WTC11 (cell line): Measurements from ENCODE around the gene GPR176. TPM values are rescaled to one million over a fixed set of nuclear protein-coding genes. Genes with fewer than 3 reads are reported as not detected.

Experiments used
- ATAC-seq: fragments of 200-7000 bp; cut with Tn5 transposase; 2 replicates; pipeline ENCODE4 v1.10.0; 2021; ENCODE audit warnings: mild to moderate bottlenecking, moderate library complexity
- CTCF ChIA-PET: fragments of 300-600 bp; sonication (Branson Sonifier 250); formaldehyde crosslinking; loops from one replicate; lab custom pipeline; 2021; ENCODE audit warnings: antibody characterized with exemption; lab: Charles Lee
- POLR2A ChIA-PET: fragments of 350-600 bp; sonication (Branson Sonifier 250); formaldehyde crosslinking; loops from one replicate; lab custom pipeline; 2021; ENCODE audit warnings: antibody characterized with exemption; lab: Charles Lee
- DNase-seq: peaks from one replicate; pipeline ENCODE4 v3.0.0; 2021; ENCODE audit warnings: low spot score
- H3K27ac Mint-ChIP-seq: 2 replicates; pipeline ENCODE4 v1.8.0; 2021; ENCODE audit warnings: mixed read lengths
- H3K27me3 Mint-ChIP-seq: 2 replicates; pipeline ENCODE4 v1.8.0; 2021; ENCODE audit warnings: low read depth, mild to moderate bottlenecking, moderate library complexity, mixed read lengths
- H3K36me3 Mint-ChIP-seq: 2 replicates; pipeline ENCODE4 v1.8.0; 2021; ENCODE audit warnings: mixed read lengths
- H3K4me1 Mint-ChIP-seq: 2 replicates; pipeline ENCODE4 v1.8.0; 2022; ENCODE audit warnings: mixed read lengths
- H3K4me3 Mint-ChIP-seq: 2 replicates; pipeline ENCODE4 v1.8.0; 2021; ENCODE audit warnings: mild to moderate bottlenecking, moderate library complexity, mixed read lengths
- H3K9me3 Mint-ChIP-seq: 2 replicates; pipeline ENCODE4 v1.8.0; 2021; ENCODE audit warnings: mixed read lengths
- ATF1 ChIP-seq: sonication (generic); formaldehyde crosslinking; IDR thresholded peaks from 2 replicates; pipeline ENCODE4 v1.8.1; 2023; ENCODE audit warnings: mild to moderate bottlenecking, moderate library complexity, missing genetic modification reagents
- CREM ChIP-seq: sonication (generic); formaldehyde crosslinking; IDR thresholded peaks from 2 replicates; pipeline ENCODE4 v1.8.1; 2022; ENCODE audit warnings: mild to moderate bottlenecking, missing genetic modification reagents, moderate library complexity
- ESRRA ChIP-seq: sonication (generic); formaldehyde crosslinking; IDR thresholded peaks from 2 replicates; pipeline ENCODE4 v1.8.1; 2022; ENCODE audit warnings: mild to moderate bottlenecking, missing genetic modification reagents, borderline replicate concordance
- GTF2I ChIP-seq: fragments of 250-450 bp; sonication (Bioruptor Pico); conservative IDR thresholded peaks from 2 replicates; pipeline ENCODE4 v1.4.0; 2021; ENCODE audit warnings: mild to moderate bottlenecking
- IRF2 ChIP-seq: sonication (generic); formaldehyde crosslinking; IDR thresholded peaks from 2 replicates; pipeline ENCODE4 v1.8.0; 2022; ENCODE audit warnings: low read depth, missing genetic modification reagents, borderline replicate concordance
- PRDM15 ChIP-seq: sonication (generic); formaldehyde crosslinking; IDR thresholded peaks from 2 replicates; pipeline ENCODE4 v1.8.0; 2022; ENCODE audit warnings: missing genetic modification reagents
- PRRX2 ChIP-seq: fragments of 250-450 bp; sonication (Bioruptor Pico); IDR thresholded peaks from 2 replicates; pipeline ENCODE4 v1.8.0; 2021; ENCODE audit warnings: mild to moderate bottlenecking
- RELA ChIP-seq: sonication (generic); formaldehyde crosslinking; IDR thresholded peaks from 2 replicates; pipeline ENCODE4 v1.8.1; 2022; ENCODE audit warnings: missing genetic modification reagents, mild to moderate bottlenecking, borderline replicate concordance
- SMAD3 ChIP-seq: sonication (generic); formaldehyde crosslinking; IDR thresholded peaks from 2 replicates; pipeline ENCODE4 v1.8.0; 2022; ENCODE audit warnings: missing genetic modification reagents, mild to moderate bottlenecking, borderline replicate concordance
- ZBTB21 ChIP-seq: sonication (generic); formaldehyde crosslinking; IDR thresholded peaks from 2 replicates; pipeline ENCODE4 v1.8.1; 2023; ENCODE audit warnings: mild to moderate bottlenecking, missing genetic modification reagents, borderline replicate concordance
- ZMAT4 ChIP-seq: fragments of 250-450 bp; sonication (Bioruptor Pico); IDR thresholded peaks from 2 replicates; pipeline ENCODE4 v1.9.0; 2021; ENCODE audit warnings: mild to moderate bottlenecking
- ZNF138 ChIP-seq: sonication (generic); formaldehyde crosslinking; conservative IDR thresholded peaks from 2 replicates; pipeline ENCODE4 v1.8.1; 2022; ENCODE audit warnings: mild to moderate bottlenecking, moderate library complexity, missing genetic modification reagents
- ZNF219 ChIP-seq: sonication (generic); formaldehyde crosslinking; IDR thresholded peaks from 2 replicates; pipeline ENCODE4 v1.8.0; 2023; ENCODE audit warnings: missing genetic modification reagents, mild to moderate bottlenecking, borderline replicate concordance
- ZNF232 ChIP-seq: sonication (generic); formaldehyde crosslinking; IDR thresholded peaks from 2 replicates; pipeline ENCODE4 v1.8.0; 2022; ENCODE audit warnings: mild to moderate bottlenecking, missing genetic modification reagents
- ZNF671 ChIP-seq: fragments of 250-450 bp; sonication (Bioruptor Pico); IDR thresholded peaks from 2 replicates; pipeline ENCODE4 v1.8.0; 2021; ENCODE audit warnings: mild to moderate bottlenecking
- total RNA-seq: library from RNA; stranded (reverse); gene quantifications from 3 replicates; pipeline ENCODE4 v1.2.3, GENCODE V29; 2021
- TF ChIP-seq, protein P1 (sequence below): sonication (generic); formaldehyde crosslinking; conservative IDR thresholded peaks from 2 replicates; pipeline ENCODE4 v1.8.1; 2022; ENCODE audit warnings: mild to moderate bottlenecking, missing genetic modification reagents
- TF ChIP-seq, protein P2 (sequence below): fragments of 250-450 bp; sonication (Bioruptor Pico); IDR thresholded peaks from 2 replicates; pipeline ENCODE4 v1.9.0; 2021; ENCODE audit warnings: mild to moderate bottlenecking, borderline replicate concordance
- TF ChIP-seq, protein P3 (sequence below): fragments of 250-450 bp; sonication (Bioruptor Pico); conservative IDR thresholded peaks from 2 replicates; pipeline ENCODE4 v1.9.0; 2021; ENCODE audit warnings: mild to moderate bottlenecking

GPR176 gene
- total RNA-seq, 1 experiment from 2014 or later, result 117 TPM

DNA sequence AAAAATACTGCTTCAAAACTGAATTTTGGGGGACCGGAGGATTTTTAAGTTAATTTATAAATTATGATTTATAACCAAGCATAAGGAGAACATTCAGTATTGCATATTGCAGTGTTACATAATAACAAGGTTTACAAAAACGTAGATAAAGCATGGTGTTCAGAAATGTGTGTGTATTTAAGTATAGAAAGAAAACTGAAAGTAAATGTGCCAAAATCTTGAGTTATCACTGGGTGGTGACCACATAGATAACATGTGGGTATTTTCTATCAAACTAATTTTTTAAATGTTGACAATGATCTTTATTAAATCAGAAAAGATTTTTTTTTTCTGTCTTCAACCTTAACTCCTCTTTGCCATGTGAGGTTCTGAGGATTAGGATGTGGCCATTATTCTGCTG, 46.5 kb upstream of the GPR176 start:
- CTCF ChIA-PET, result no interaction called here
- H3K4me1 Mint-ChIP-seq, result no peaks in the 10 kb centered on the region
- POLR2A ChIA-PET, result interaction anchor here (0.6 kb wide), 1 partner anchor 226 kb away, joined by 3 read pairs; no protein-coding TSS in a partner anchor
- peaks cover 56% of the 10 kb centered on the region for H3K36me3 Mint-ChIP-seq
- DNase-seq (no peak), ATAC-seq (no peak)
- no peak overlapping the region for H3K4me3 Mint-ChIP-seq
- no peaks in the 10 kb centered on the region for H3K27me3 Mint-ChIP-seq
- no peak for TF ChIP-seq RELA (CRISPR knock-in tag)
- no peak for TF ChIP-seq ZNF232 (CRISPR knock-in tag)
- H3K27ac Mint-ChIP-seq, result no peak overlapping the region
- H3K9me3 Mint-ChIP-seq, result no peaks in the 10 kb centered on the region

- H3K27me3 Mint-ChIP-seq, result no peaks in the 10 kb centered on the region
- POLR2A ChIA-PET, result no interaction called here
- CTCF ChIA-PET, result no interaction called here
Measured at GRCh38 chr15:39963786-39964185, 43.7 kb upstream of the GPR176 start.

DNA sequence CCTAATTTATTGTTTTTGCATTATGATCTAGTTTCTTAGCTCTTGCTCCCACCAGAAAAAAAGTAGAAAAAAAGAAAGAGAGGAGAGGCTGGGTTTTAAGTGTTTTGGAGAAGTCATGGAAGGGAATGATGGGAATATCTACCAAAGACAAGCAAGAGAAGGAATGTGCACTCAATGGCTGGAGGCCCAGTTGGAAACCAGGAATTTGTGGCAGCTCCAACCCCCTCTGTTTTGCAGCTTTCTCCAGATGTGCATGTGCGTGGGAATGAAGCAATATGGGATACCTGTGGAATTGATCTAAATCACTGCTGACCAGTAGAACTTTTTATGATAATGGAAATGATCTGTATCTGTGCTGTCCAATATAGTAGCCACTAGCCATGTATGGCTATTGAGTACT, 41.0 kb upstream of the GPR176 start:
- no peaks in the 10 kb centered on the region for H3K9me3 Mint-ChIP-seq
- no peaks in the 10 kb centered on the region for H3K27me3 Mint-ChIP-seq
- ATAC-seq (no peak), DNase-seq (no peak)
- peaks cover 49% of the 10 kb centered on the region for H3K36me3 Mint-ChIP-seq
- TF ChIP-seq, protein P1, sequence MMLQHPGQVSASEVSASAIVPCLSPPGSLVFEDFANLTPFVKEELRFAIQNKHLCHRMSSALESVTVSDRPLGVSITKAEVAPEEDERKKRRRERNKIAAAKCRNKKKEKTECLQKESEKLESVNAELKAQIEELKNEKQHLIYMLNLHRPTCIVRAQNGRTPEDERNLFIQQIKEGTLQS (CRISPR knock-in tag), result no peak
- TF ChIP-seq ZNF232 (CRISPR knock-in tag) (no peak), ZNF219 (no peak), ZMAT4 (CRISPR knock-in tag) (no peak), ESRRA (CRISPR knock-in tag) (no peak), PRDM15 (no peak), SMAD3 (no peak), ZBTB21 (CRISPR knock-in tag) (no peak), CREM (no peak), ZNF138 (CRISPR knock-in tag) (no peak), GTF2I (CRISPR knock-in tag) (no peak), ATF1 (no peak), PRRX2 (CRISPR knock-in tag) (no peak)
- TF ChIP-seq, protein P2, sequence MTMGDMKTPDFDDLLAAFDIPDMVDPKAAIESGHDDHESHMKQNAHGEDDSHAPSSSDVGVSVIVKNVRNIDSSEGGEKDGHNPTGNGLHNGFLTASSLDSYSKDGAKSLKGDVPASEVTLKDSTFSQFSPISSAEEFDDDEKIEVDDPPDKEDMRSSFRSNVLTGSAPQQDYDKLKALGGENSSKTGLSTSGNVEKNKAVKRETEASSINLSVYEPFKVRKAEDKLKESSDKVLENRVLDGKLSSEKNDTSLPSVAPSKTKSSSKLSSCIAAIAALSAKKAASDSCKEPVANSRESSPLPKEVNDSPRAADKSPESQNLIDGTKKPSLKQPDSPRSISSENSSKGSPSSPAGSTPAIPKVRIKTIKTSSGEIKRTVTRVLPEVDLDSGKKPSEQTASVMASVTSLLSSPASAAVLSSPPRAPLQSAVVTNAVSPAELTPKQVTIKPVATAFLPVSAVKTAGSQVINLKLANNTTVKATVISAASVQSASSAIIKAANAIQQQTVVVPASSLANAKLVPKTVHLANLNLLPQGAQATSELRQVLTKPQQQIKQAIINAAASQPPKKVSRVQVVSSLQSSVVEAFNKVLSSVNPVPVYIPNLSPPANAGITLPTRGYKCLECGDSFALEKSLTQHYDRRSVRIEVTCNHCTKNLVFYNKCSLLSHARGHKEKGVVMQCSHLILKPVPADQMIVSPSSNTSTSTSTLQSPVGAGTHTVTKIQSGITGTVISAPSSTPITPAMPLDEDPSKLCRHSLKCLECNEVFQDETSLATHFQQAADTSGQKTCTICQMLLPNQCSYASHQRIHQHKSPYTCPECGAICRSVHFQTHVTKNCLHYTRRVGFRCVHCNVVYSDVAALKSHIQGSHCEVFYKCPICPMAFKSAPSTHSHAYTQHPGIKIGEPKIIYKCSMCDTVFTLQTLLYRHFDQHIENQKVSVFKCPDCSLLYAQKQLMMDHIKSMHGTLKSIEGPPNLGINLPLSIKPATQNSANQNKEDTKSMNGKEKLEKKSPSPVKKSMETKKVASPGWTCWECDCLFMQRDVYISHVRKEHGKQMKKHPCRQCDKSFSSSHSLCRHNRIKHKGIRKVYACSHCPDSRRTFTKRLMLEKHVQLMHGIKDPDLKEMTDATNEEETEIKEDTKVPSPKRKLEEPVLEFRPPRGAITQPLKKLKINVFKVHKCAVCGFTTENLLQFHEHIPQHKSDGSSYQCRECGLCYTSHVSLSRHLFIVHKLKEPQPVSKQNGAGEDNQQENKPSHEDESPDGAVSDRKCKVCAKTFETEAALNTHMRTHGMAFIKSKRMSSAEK (CRISPR knock-in tag), result no peak
- H3K4me1 Mint-ChIP-seq, result peaks cover 8% of the 10 kb centered on the region
- H3K4me3 Mint-ChIP-seq, result no peak overlapping the region
- ChIA-PET CTCF (no interaction called here), POLR2A (no interaction called here)
- no peak overlapping the region for H3K27ac Mint-ChIP-seq

More at GRCh38 chr15:39963786-39964185, 43.7 kb upstream of the GPR176 start:
- Mint-ChIP-seq H3K4me1 (no peaks in the 10 kb centered on the region), H3K9me3 (no peaks in the 10 kb centered on the region), H3K36me3 (peaks cover 47% of the 10 kb centered on the region), H3K27ac (no peak overlapping the region), H3K4me3 (no peak overlapping the region)
- ATAC-seq (no peak), DNase-seq (no peak)
- TF ChIP-seq, protein P3, sequence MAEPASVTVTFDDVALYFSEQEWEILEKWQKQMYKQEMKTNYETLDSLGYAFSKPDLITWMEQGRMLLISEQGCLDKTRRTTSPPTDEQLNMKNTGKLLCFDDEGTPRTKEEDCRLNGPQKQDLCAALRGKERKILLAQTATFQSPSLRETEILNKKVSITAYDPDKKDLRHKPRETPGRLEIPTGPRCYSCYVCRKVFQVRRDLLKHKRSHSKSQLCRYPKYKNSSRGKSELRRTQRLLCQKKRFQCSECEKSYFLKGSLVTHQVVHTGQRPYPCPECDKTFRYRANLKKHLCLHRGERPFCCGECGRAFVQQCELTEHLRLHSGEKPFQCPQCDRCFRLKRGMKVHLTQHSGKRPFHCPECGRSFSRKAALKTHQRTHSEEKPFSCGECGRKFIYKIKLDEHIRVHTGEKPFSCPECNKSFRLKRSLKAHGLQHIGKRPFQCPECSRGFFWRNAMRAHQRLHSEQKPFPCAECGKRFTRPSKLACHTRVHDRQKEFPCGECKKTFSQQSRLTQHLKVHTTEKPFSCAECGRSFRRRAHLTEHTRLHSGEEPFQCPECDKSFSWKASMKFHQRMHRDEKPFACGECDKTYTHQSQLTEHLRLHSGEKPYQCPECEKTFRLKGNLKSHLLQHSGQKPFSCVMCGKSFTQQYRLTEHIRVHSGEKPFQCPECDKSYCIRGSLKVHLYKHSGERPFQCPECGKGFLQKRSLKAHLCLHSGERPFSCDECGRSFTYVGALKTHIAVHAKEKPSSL (CRISPR knock-in tag), result no peak
- TF ChIP-seq IRF2 (CRISPR knock-in tag) (no peak), ZNF671 (CRISPR knock-in tag) (no peak)
